Ishikawa (cell line): ENCODE data around the gene UBL4A.

Experiments
- CEBPB ChIP-seq: IDR thresholded peaks from 2 replicates; pipeline ENCODE4 v1.6.1; 2012
- CREB1 ChIP-seq: IDR thresholded peaks from 2 replicates; pipeline ENCODE4 v1.6.1; 2012; ENCODE audit warnings: low read depth
- EGR1 ChIP-seq: IDR thresholded peaks from 2 replicates; pipeline ENCODE4 v1.6.1; 2012
- EP300 ChIP-seq: IDR thresholded peaks from 2 replicates; pipeline ENCODE4 v1.6.1; 2012; ENCODE audit warnings: borderline replicate concordance
- FOXM1 ChIP-seq: IDR thresholded peaks from 2 replicates; pipeline ENCODE4 v1.6.1; 2012; ENCODE audit warnings: low read depth, borderline replicate concordance
- MAX ChIP-seq: IDR thresholded peaks from 2 replicates; pipeline ENCODE4 v1.6.1; 2012
- NFIC ChIP-seq: IDR thresholded peaks from 2 replicates; pipeline ENCODE4 v1.6.1; 2012
- RAD21 ChIP-seq: IDR thresholded peaks from 2 replicates; pipeline ENCODE4 v1.6.1; 2012; ENCODE audit warnings: low read depth
- TAF1 ChIP-seq: IDR thresholded peaks from 2 replicates; pipeline ENCODE4 v1.6.1; 2012; ENCODE audit warnings: low read depth, mild to moderate bottlenecking
- TCF12 ChIP-seq: IDR thresholded peaks from 2 replicates; pipeline ENCODE4 v1.6.1; 2012; ENCODE audit warnings: low read depth
- TEAD4 ChIP-seq: IDR thresholded peaks from 2 replicates; pipeline ENCODE4 v1.6.1; 2012
- YY1 ChIP-seq: IDR thresholded peaks from 2 replicates; pipeline ENCODE4 v1.6.1; 2012; ENCODE audit warnings: low read depth
- ZBTB7A ChIP-seq: IDR thresholded peaks from 2 replicates; pipeline ENCODE4 v1.6.1; 2012; ENCODE audit warnings: low read depth
- TF ChIP-seq, protein P1 (sequence below): IDR thresholded peaks from 2 replicates; pipeline ENCODE4 v1.6.1; 2012
- TF ChIP-seq, protein P2 (sequence below): IDR thresholded peaks from 2 replicates; pipeline ENCODE4 v1.6.1; 2012; ENCODE audit warnings: low read depth, mild to moderate bottlenecking

Gene UBL4A

GRCh38 chrX:154476821-154477220 lies 9.6 kb downstream of the UBL4A start:
- TF ChIP-seq YY1, result no peak
- no peak for TF ChIP-seq NFIC
- TF ChIP-seq TCF12, result no peak
- no peak for TF ChIP-seq FOXM1
- no peak for TF ChIP-seq ZBTB7A
- TF ChIP-seq CREB1, result no peak
- TF ChIP-seq, protein P1, sequence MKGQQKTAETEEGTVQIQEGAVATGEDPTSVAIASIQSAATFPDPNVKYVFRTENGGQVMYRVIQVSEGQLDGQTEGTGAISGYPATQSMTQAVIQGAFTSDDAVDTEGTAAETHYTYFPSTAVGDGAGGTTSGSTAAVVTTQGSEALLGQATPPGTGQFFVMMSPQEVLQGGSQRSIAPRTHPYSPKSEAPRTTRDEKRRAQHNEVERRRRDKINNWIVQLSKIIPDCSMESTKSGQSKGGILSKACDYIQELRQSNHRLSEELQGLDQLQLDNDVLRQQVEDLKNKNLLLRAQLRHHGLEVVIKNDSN, result no peak
- TF ChIP-seq, protein P2, sequence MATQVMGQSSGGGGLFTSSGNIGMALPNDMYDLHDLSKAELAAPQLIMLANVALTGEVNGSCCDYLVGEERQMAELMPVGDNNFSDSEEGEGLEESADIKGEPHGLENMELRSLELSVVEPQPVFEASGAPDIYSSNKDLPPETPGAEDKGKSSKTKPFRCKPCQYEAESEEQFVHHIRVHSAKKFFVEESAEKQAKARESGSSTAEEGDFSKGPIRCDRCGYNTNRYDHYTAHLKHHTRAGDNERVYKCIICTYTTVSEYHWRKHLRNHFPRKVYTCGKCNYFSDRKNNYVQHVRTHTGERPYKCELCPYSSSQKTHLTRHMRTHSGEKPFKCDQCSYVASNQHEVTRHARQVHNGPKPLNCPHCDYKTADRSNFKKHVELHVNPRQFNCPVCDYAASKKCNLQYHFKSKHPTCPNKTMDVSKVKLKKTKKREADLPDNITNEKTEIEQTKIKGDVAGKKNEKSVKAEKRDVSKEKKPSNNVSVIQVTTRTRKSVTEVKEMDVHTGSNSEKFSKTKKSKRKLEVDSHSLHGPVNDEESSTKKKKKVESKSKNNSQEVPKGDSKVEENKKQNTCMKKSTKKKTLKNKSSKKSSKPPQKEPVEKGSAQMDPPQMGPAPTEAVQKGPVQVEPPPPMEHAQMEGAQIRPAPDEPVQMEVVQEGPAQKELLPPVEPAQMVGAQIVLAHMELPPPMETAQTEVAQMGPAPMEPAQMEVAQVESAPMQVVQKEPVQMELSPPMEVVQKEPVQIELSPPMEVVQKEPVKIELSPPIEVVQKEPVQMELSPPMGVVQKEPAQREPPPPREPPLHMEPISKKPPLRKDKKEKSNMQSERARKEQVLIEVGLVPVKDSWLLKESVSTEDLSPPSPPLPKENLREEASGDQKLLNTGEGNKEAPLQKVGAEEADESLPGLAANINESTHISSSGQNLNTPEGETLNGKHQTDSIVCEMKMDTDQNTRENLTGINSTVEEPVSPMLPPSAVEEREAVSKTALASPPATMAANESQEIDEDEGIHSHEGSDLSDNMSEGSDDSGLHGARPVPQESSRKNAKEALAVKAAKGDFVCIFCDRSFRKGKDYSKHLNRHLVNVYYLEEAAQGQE, result no peak
- TF ChIP-seq MAX, result no peak

GRCh38 chrX:154473683-154474082 lies 12.7 kb downstream of the UBL4A start:
- TF ChIP-seq RAD21 (no peak), ZBTB7A (no peak)

GRCh38 chrX:154472685-154473632 lies 13.5 kb downstream of the UBL4A start:
- TF ChIP-seq YY1 (no peak), MAX (no peak), RAD21 (no peak), CREB1 (no peak), EP300 (no peak), TEAD4 (no peak), CEBPB (no peak), NFIC (no peak)
- TF ChIP-seq, protein P2, result no peak
- TF ChIP-seq, protein P1, result no peak

GRCh38 chrX:154471839-154472684 lies 14.4 kb downstream of the UBL4A start:
- no peak for TF ChIP-seq TAF1
- no peak for TF ChIP-seq YY1
- TF ChIP-seq, protein P2, result no peak
- TF ChIP-seq FOXM1, result no peak
- TF ChIP-seq, protein P1, result no peak
- no peak for TF ChIP-seq RAD21
- TF ChIP-seq CREB1, result no peak
- TF ChIP-seq CEBPB, result no peak
- no peak for TF ChIP-seq MAX
- no peak for TF ChIP-seq TEAD4
- no peak for TF ChIP-seq EGR1
- no peak for TF ChIP-seq TCF12
